ENCODE data around the gene EN2. TPM values are rescaled to one million over a fixed set of nuclear protein-coding genes. Genes with fewer than 3 reads are reported as not detected.

EN2 gene
- polyA plus RNA-seq, 2 of the 4 experiments (the other 2 are of a cell fraction), result 0.53 to 0.54 TPM

- DNase-seq (ENCODE audit: low read depth in 1 of 2, low spot score in 1 of 2) (no peak), ATAC-seq (no peak), FAIRE-seq (no peak)
- Histone ChIP-seq H3K4me3 (no peak overlapping the region), H3K4me2 (no peak overlapping the region), H3K4me1 (no peaks in the 10 kb centered on the region), H3K27ac (no peak overlapping the region), H3K9me3 (no peaks in the 10 kb centered on the region)
- ChIA-PET POLR2A (no interaction called here), CTCF (interaction anchor here (2.0 kb wide), 1 partner anchor 10 kb away, joined by 9 read pairs; no protein-coding TSS in a partner anchor)
- no peak for TF ChIP-seq USF2 (IDR thresholded peaks at IDR 0.05)
- WGBS (ENCODE audit: missing lambda C conversion rate), result 46% methylated on average over 15 of the region's 24 CpGs
Observed at GRCh38 chr7:155423337-155424285, 34.3 kb upstream of the EN2 start.

DNA sequence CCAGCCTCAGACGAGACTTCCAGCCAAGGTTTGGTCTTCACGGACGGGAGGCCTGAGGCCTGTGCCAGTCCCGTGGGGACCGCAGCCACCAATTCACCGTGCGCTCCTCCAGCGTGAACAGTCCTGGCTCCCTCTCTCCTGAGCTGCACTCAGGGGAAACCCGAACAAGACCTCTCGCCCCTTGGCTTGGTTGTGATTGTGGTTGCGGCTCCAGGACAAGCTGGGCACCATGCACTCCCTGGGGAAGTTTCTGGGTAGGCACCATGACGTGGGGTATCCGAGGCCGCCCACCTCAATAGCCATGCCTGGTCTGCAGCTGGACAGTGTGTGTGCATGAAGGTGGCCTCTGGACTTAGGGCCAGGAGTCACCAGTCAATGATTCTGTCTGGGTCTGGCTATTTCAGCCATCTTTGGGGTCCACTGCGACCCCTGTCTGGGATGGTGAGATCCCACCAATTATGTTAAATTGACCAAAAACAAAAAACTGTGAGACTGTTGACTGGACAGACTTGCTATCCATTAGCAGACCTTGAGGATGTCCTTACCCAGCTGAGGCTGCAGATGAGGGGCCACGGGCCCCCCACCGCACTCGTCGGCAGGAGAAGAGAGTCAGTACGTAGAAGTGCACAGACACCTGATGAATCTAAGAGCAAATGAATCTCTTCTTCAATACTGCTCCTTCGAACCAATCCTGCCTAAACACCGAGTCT lies 33.5 kb upstream of the EN2 start:
- no peak for DNase-seq (ENCODE audit: low read depth in 1 of 2, low spot score in 1 of 2)
- no peaks in the 10 kb centered on the region for H3K9me3 ChIP-seq
- ChIA-PET POLR2A (interaction anchor here (1.1 kb wide), 1 partner anchor 128 kb away, joined by 3 read pairs; no protein-coding TSS in a partner anchor), CTCF (interaction anchor here (2.0 kb wide), 1 partner anchor 11 kb away, joined by 9 read pairs; no protein-coding TSS in a partner anchor)
- no peak for FAIRE-seq
- no peak overlapping the region for H3K4me2 ChIP-seq
- WGBS (ENCODE audit: missing lambda C conversion rate), result 50% methylated on average over 18 of the region's 22 CpGs
- ATAC-seq, result no peak
- H3K27ac ChIP-seq, result no peak overlapping the region
- no peak overlapping the region for H3K4me3 ChIP-seq
- H3K4me1 ChIP-seq, result no peaks in the 10 kb centered on the region
- no peak for TF ChIP-seq CBX8 (IDR thresholded peaks at IDR 0.05)
- TF ChIP-seq CEBPB (IDR thresholded peaks at IDR 0.05), result no peak
- no peak for TF ChIP-seq GATA3 (IDR thresholded peaks at IDR 0.05; ENCODE audit: borderline replicate concordance)
- TF ChIP-seq, protein P1, sequence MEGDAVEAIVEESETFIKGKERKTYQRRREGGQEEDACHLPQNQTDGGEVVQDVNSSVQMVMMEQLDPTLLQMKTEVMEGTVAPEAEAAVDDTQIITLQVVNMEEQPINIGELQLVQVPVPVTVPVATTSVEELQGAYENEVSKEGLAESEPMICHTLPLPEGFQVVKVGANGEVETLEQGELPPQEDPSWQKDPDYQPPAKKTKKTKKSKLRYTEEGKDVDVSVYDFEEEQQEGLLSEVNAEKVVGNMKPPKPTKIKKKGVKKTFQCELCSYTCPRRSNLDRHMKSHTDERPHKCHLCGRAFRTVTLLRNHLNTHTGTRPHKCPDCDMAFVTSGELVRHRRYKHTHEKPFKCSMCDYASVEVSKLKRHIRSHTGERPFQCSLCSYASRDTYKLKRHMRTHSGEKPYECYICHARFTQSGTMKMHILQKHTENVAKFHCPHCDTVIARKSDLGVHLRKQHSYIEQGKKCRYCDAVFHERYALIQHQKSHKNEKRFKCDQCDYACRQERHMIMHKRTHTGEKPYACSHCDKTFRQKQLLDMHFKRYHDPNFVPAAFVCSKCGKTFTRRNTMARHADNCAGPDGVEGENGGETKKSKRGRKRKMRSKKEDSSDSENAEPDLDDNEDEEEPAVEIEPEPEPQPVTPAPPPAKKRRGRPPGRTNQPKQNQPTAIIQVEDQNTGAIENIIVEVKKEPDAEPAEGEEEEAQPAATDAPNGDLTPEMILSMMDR (IDR thresholded peaks at IDR 0.05), result no peak
- no peak for TF ChIP-seq CBX2 (IDR thresholded peaks at IDR 0.05; ENCODE audit: borderline replicate concordance, low read depth)
- TF ChIP-seq EHF (CRISPR knock-in tag; IDR thresholded peaks at IDR 0.05), result no peak
- TF ChIP-seq EP300 (IDR thresholded peaks at IDR 0.05), result no peak
- no peak for TF ChIP-seq POLR2A (IDR thresholded peaks at IDR 0.05; ENCODE audit: low read length)
- no peak for TF ChIP-seq TFCP2L1 (CRISPR knock-in tag; IDR thresholded peaks at IDR 0.05)
- no peak for TF ChIP-seq HEYL (CRISPR knock-in tag; IDR thresholded peaks at IDR 0.05)
- no peak for TF ChIP-seq MYC (IDR thresholded peaks at IDR 0.05; ENCODE audit: borderline replicate concordance, low read length)

DNA sequence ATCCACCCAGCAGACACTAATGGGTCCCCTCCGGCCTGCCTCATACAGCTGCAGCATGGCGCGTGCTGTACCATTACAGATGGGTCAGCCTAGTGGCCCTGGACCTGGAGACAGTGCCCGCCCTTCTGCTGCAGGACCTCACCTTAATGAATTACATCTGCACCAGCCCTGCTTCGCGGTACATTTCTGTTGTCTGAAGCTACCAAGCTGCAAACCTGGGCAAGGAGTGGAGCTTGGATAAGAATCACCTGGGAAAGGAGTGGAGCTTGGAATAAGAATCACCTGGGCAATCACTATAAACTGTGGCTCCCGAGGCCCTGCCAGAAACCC lies 33.0 kb upstream of the EN2 start:
- no peak overlapping the region for H3K4me2 ChIP-seq
- no peaks in the 10 kb centered on the region for H3K4me1 ChIP-seq
- ChIA-PET CTCF (no interaction called here), POLR2A (interaction anchor here (1.1 kb wide), 1 partner anchor 128 kb away, joined by 3 read pairs; no protein-coding TSS in a partner anchor)
- H3K27ac ChIP-seq, result no peak overlapping the region
- H3K9me3 ChIP-seq, result no peaks in the 10 kb centered on the region
- no peak for FAIRE-seq
- no peak for DNase-seq (ENCODE audit: low read depth in 1 of 2, low spot score in 1 of 2)
- TF ChIP-seq CHD2 (IDR thresholded peaks at IDR 0.05; ENCODE audit: low read length, partially characterized antibody) (no peak), REST (IDR thresholded peaks at IDR 0.05) (no peak)
- H3K4me3 ChIP-seq, result no peak overlapping the region
- WGBS (ENCODE audit: missing lambda C conversion rate), result 63% methylated on average over 7 of the region's 7 CpGs
- no peak; a peak in 2 of 6 replicates for ATAC-seq
